H9 (cell line): ENCODE data around the gene TIGD1. TPM values are rescaled to one million over a fixed set of nuclear protein-coding genes. Genes with fewer than 3 reads are reported as not detected.

Source experiments
- DNase-seq: peaks from one replicate; pipeline ENCODE4 v3.0.0-alpha.2; 2017
- H2AFZ ChIP-seq: one replicate; pipeline ENCODE4 v1.6.1; 2013; ENCODE audit warnings: mild to moderate bottlenecking, low read length, control low read depth, moderate library complexity
- H2AK5ac ChIP-seq: 2 replicates; pipeline ENCODE4 v1.6.1; 2013; ENCODE audit warnings: low read length, control low read depth, mixed read lengths; ENCODE audit not compliant: insufficient read length
- H2BK120ac ChIP-seq: one replicate; pipeline ENCODE4 v1.6.1; 2013; ENCODE audit warnings: low read depth, mild to moderate bottlenecking, low read length, control low read depth, inconsistent platforms; ENCODE audit not compliant: poor library complexity, severe bottlenecking
- H2BK12ac ChIP-seq: 2 replicates; pipeline ENCODE4 v1.6.1; 2013; ENCODE audit warnings: low read length, control low read depth, mixed read lengths, low read depth; ENCODE audit not compliant: insufficient read length
- H2BK15ac ChIP-seq: 2 replicates; pipeline ENCODE4 v1.6.1; 2013; ENCODE audit warnings: low read depth, low read length, control low read depth
- H2BK20ac ChIP-seq: one replicate; pipeline ENCODE4 v1.6.1; 2013; ENCODE audit warnings: low read depth, mild to moderate bottlenecking, low read length, control low read depth, inconsistent platforms; ENCODE audit not compliant: poor library complexity, severe bottlenecking
- H2BK5ac ChIP-seq: 2 replicates; pipeline ENCODE4 v1.6.1; 2013; ENCODE audit warnings: low read length, control low read depth, mixed read lengths; ENCODE audit not compliant: insufficient read length
- H3K14ac ChIP-seq: 2 replicates; pipeline ENCODE4 v1.6.1; 2013; ENCODE audit warnings: low read length, control low read depth; ENCODE audit not compliant: insufficient read depth
- H3K18ac ChIP-seq: 2 replicates; pipeline ENCODE4 v1.6.1; 2013; ENCODE audit warnings: low read depth, mild to moderate bottlenecking, mixed read lengths, low read length, control low read depth; ENCODE audit not compliant: insufficient read length
- H3K23ac ChIP-seq: 2 replicates; pipeline ENCODE4 v1.6.1; 2013; ENCODE audit warnings: low read length, control low read depth, mixed read lengths, low read depth; ENCODE audit not compliant: insufficient read length
- H3K23me2 ChIP-seq: 2 replicates; pipeline ENCODE4 v1.6.1; 2013; ENCODE audit warnings: low read depth, mild to moderate bottlenecking, mixed read lengths, low read length, control low read depth; ENCODE audit not compliant: insufficient read length, poor library complexity, severe bottlenecking
- H3K27ac ChIP-seq: 2 replicates; pipeline ENCODE4 v1.5.1; 2013; ENCODE audit warnings: low read length, control low read depth, mixed read lengths, low read depth; ENCODE audit not compliant: insufficient read length
- H3K27me3 ChIP-seq: 2 replicates; pipeline ENCODE4 v1.6.1; 2013; ENCODE audit warnings: low read length, control low read depth, inconsistent platforms; ENCODE audit not compliant: insufficient read depth
- H3K4ac ChIP-seq: 2 replicates; pipeline ENCODE4 v1.6.1; 2013; ENCODE audit warnings: low read depth, mild to moderate bottlenecking, control low read depth, inconsistent platforms, low read length, moderate library complexity
- H3K4me1 ChIP-seq: 2 replicates; pipeline ENCODE4 v1.6.1; 2013; ENCODE audit warnings: low read length, control low read depth, inconsistent platforms; ENCODE audit not compliant: insufficient read depth
- H3K4me2 ChIP-seq: 2 replicates; pipeline ENCODE4 v1.6.1; 2013; ENCODE audit warnings: low read length, control low read depth, mixed read lengths; ENCODE audit not compliant: insufficient read length, insufficient read depth
- H3K56ac ChIP-seq: 2 replicates; pipeline ENCODE4 v1.6.1; 2013; ENCODE audit warnings: low read depth, mild to moderate bottlenecking, mixed read lengths, low read length, control low read depth; ENCODE audit not compliant: insufficient read length
- H3K79me1 ChIP-seq: 2 replicates; pipeline ENCODE4 v1.6.1; 2013; ENCODE audit warnings: low read depth, mild to moderate bottlenecking, moderate library complexity, low read length, control low read depth, inconsistent platforms; ENCODE audit not compliant: insufficient read depth, poor library complexity, severe bottlenecking
- H3K79me2 ChIP-seq: 2 replicates; pipeline ENCODE4 v1.6.1; 2013; ENCODE audit warnings: low read length, control low read depth, inconsistent platforms; ENCODE audit not compliant: insufficient read depth
- H3K9ac ChIP-seq: 2 replicates; pipeline ENCODE4 v1.6.1; 2013; ENCODE audit warnings: low read length, control low read depth, mixed read lengths; ENCODE audit not compliant: insufficient read length; ENCODE audit errors: extremely low read depth
- H3K9me3 ChIP-seq: one replicate; pipeline ENCODE4 v1.6.1; 2013; ENCODE audit warnings: low read depth, low read length, inconsistent platforms; ENCODE audit not compliant: control insufficient read depth
- H3T11ph ChIP-seq: one replicate; pipeline ENCODE4 v1.6.1; 2013; ENCODE audit warnings: mild to moderate bottlenecking, low read length, control low read depth, inconsistent platforms
- H4K20me1 ChIP-seq: one replicate; pipeline ENCODE4 v1.6.1; 2013; ENCODE audit not compliant: control insufficient read depth, insufficient read length, insufficient read depth
- H4K5ac ChIP-seq: 2 replicates; pipeline ENCODE4 v1.6.1; 2013; ENCODE audit warnings: low read depth, mild to moderate bottlenecking, mixed read lengths, low read length, control low read depth; ENCODE audit not compliant: insufficient read length
- H4K8ac ChIP-seq: replicated peaks from 2 replicates; pipeline ENCODE4 v1.6.1; 2013; ENCODE audit warnings: low read length, control low read depth, mixed read lengths, low read depth; ENCODE audit not compliant: insufficient read length
- H4K91ac ChIP-seq: 2 replicates; pipeline ENCODE4 v1.6.1; 2013; ENCODE audit warnings: low read depth, mild to moderate bottlenecking, moderate library complexity, mixed read lengths, low read length, control low read depth; ENCODE audit not compliant: insufficient read length
- H3K27ac Mint-ChIP-seq, 3 experiments: 2 replicates in 2 of 3; 3 replicates in 1 of 3; pipeline ENCODE4 v1.8.0; 2020 to 2021; ENCODE audit warnings: mixed read lengths in 3 of 3, mild to moderate bottlenecking in 1 of 3, moderate library complexity in 1 of 3
- H3K27me3 Mint-ChIP-seq: 2 replicates; pipeline ENCODE4 v1.8.0; 2021; ENCODE audit warnings: low read depth, mild to moderate bottlenecking, moderate library complexity, mixed read lengths
- H3K36me3 Mint-ChIP-seq, 3 experiments: 2 replicates in 2 of 3; 3 replicates in 1 of 3; pipeline ENCODE4 v1.8.0; 2020 to 2021; ENCODE audit warnings: low read depth in 3 of 3, mixed read lengths in 3 of 3; ENCODE audit not compliant: insufficient read depth in 1 of 3
- H3K4me1 Mint-ChIP-seq, 2 experiments: 2 replicates each; pipeline ENCODE4 v1.8.0; 2020; ENCODE audit warnings: mixed read lengths in 2 of 2
- H3K4me3 Mint-ChIP-seq, 2 experiments: 2 replicates in 1 of 2; 3 replicates in 1 of 2; pipeline ENCODE4 v1.8.0; 2020 to 2021; ENCODE audit warnings: mild to moderate bottlenecking in 2 of 2, mixed read lengths in 2 of 2, moderate library complexity in 1 of 2
- H3K9me3 Mint-ChIP-seq, 2 experiments: 2 replicates in 1 of 2; 3 replicates in 1 of 2; pipeline ENCODE4 v1.8.0; 2020; ENCODE audit warnings: mild to moderate bottlenecking in 2 of 2, mixed read lengths in 2 of 2, moderate library complexity in 1 of 2
- WGBS: extraction: QIAGEN DNeasy Blood & Tissue Kit; methylation state at CpG from one replicate; pipeline ENCODE4 v1.1.7; 2013; ENCODE audit warnings: missing lambda C conversion rate, low lambda C conversion rate, mixed read lengths; ENCODE audit not compliant: insufficient read length; ENCODE audit errors: extremely low coverage; 5-methylcytosine and 5-hydroxymethylcytosine counted together
- total RNA-seq: library from RNA; stranded (reverse); gene quantifications from 2 replicates; pipeline ENCODE4 v1.2.1, GENCODE V29; 2021
- TF ChIP-seq, protein P1 (sequence below): fragments of 200-600 bp; sonication (generic); conservative IDR thresholded peaks from 3 replicates; pipeline ENCODE4 v1.8.0; 2021; ENCODE audit warnings: antibody characterized with exemption, mild to moderate bottlenecking

TIGD1 gene
- total RNA-seq, 1 experiment from 2014 or later, result 6.3 TPM

DNA sequence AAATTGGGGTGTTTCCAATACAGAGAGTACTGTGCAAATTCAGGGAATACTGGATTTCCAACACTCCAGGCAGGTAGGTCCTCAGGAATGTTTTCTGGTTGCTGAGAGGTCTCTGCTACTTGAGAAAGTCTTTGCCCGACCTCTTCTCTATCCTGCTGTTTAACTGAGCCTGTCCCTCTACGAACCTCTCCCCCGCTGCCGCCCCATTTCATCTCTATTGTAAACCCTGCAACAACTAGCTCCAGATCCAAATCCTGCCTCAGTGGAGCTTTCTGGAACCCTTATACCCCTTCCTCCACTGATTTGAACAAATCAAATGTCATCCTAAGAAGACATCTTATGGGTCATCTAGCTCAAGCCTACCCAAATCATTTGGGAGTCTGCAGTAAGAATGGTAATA lies 1.4 kb upstream of the TIGD1 start:
- Histone ChIP-seq H3K27me3 (no peaks in the 10 kb centered on the region), H4K91ac (no peak overlapping the region), H3K23me2 (peaks cover 9% of the 10 kb centered on the region), H3K79me1 (peaks cover 6% of the 10 kb centered on the region), H4K20me1 (no peaks in the 10 kb centered on the region), H2AFZ (no peak overlapping the region), H2BK15ac (no peak overlapping the region), H3K79me2 (peaks cover 13% of the 10 kb centered on the region; the same call in 1 of the 2 replicates), H3T11ph (no peak overlapping the region), H3K18ac (no peak overlapping the region), H3K27ac (no peak overlapping the region), H2BK120ac (no peak overlapping the region), H3K23ac (no peak overlapping the region), H3K56ac (no peak overlapping the region), H2BK5ac (no peak overlapping the region), H3K4me2 (peak overlapping the region; percentile 94), H3K9me3 (no peaks in the 10 kb centered on the region), H2AK5ac (no peak overlapping the region), H3K9ac (no peak overlapping the region), H4K8ac (no peak overlapping the region), H2BK20ac (no peak overlapping the region), H2BK12ac (no peak overlapping the region), H3K14ac (no peak overlapping the region), H3K4me1 (no peaks in the 10 kb centered on the region; the same call in 1 of the 2 replicates), H3K4ac (no peak overlapping the region), H4K5ac (no peak overlapping the region)
- TF ChIP-seq, protein P1, sequence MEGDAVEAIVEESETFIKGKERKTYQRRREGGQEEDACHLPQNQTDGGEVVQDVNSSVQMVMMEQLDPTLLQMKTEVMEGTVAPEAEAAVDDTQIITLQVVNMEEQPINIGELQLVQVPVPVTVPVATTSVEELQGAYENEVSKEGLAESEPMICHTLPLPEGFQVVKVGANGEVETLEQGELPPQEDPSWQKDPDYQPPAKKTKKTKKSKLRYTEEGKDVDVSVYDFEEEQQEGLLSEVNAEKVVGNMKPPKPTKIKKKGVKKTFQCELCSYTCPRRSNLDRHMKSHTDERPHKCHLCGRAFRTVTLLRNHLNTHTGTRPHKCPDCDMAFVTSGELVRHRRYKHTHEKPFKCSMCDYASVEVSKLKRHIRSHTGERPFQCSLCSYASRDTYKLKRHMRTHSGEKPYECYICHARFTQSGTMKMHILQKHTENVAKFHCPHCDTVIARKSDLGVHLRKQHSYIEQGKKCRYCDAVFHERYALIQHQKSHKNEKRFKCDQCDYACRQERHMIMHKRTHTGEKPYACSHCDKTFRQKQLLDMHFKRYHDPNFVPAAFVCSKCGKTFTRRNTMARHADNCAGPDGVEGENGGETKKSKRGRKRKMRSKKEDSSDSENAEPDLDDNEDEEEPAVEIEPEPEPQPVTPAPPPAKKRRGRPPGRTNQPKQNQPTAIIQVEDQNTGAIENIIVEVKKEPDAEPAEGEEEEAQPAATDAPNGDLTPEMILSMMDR, result no peak
- Mint-ChIP-seq H3K4me1 (peaks cover 12 to 16% of the 10 kb centered on the region in 2 experiments), H3K4me3 (peak overlapping the region; percentile 95 to 99), H3K9me3 (peaks cover 17 to 18% of the 10 kb centered on the region in 2 experiments), H3K27ac (no peak overlapping the region; a peak in 2 of 7 replicates), H3K36me3 (peaks cover 33 to 52% (median 36%) of the 10 kb centered on the region in 3 experiments), H3K27me3 (no peaks in the 10 kb centered on the region)
- WGBS, result no CpG with 5 or more reads among the region's 4 CpGs
- no peak for DNase-seq
